ENCODE data around the gene OVOL2.

DNA sequence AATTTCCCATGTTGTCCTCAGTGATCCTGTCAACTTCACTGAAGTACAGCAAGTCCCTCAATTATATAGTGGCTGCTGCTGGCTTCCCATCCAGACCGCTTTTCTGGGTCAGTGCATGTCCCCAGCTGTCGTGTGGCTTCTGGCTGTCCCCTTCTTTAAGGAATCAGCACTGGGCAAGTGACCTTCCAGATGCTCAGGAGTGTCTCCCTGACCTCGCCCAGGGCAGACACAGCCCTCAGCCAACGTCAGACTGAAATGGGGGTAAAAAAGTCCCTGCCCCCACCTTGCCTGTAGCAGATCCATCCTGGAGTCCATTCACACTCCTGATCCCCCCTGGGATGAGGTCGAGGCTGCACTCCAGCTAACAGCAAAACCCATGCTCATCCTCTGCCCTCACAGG is 23.7 kb downstream of the OVOL2 start:
- TF ChIP-seq RXRA (IDR thresholded peaks at IDR 0.05; ENCODE audit: borderline replicate concordance, low read depth) (no peak), GATA2 (CRISPR knock-in tag; IDR thresholded peaks at IDR 0.05) (no peak), CTCF (IDR thresholded peaks at IDR 0.05) (no peak), FOXJ3 (CRISPR knock-in tag; IDR thresholded peaks at IDR 0.05) (no peak), EZH2phosphoT487 (IDR thresholded peaks at IDR 0.05; ENCODE audit: borderline replicate concordance, low read depth) (no peak), NRF1 (IDR thresholded peaks at IDR 0.05; ENCODE audit: low read depth, low read length) (no peak), REST (IDR thresholded peaks at IDR 0.05; ENCODE audit: low read depth, low read length) (no peak), FOXM1 (IDR thresholded peaks at IDR 0.05; ENCODE audit: low read depth) (no peak), TAF1 (IDR thresholded peaks at IDR 0.05; ENCODE audit: borderline replicate concordance, low read depth, low read length) (no peak), POLR2AphosphoS5 (IDR thresholded peaks at IDR 0.05; ENCODE audit: low read depth, low read length) (no peak), YY1 (IDR thresholded peaks at IDR 0.05; ENCODE audit: low read depth) (no peak), TCF12 (IDR thresholded peaks at IDR 0.05) (no peak), MAX (IDR thresholded peaks at IDR 0.05; ENCODE audit: low read depth) (no peak), IRF3 (IDR thresholded peaks at IDR 0.05; ENCODE audit: low read depth, low read length) (no peak)
